HUES64 (cell line): ENCODE measurements around the gene DGKB.

Experiments
- H3K27ac ChIP-seq: 2 replicates; pipeline ENCODE4 v1.7.0; 2013; ENCODE audit warnings: low read depth, low read length, inconsistent platforms
- H3K27me3 ChIP-seq: 2 replicates; pipeline ENCODE4 v1.6.1; 2013; ENCODE audit warnings: mild to moderate bottlenecking, low read length; ENCODE audit not compliant: insufficient read depth
- H3K36me3 ChIP-seq: 2 replicates; pipeline ENCODE4 v1.6.1; 2013; ENCODE audit warnings: mild to moderate bottlenecking, low read length; ENCODE audit not compliant: insufficient read depth
- H3K4me1 ChIP-seq: 2 replicates; pipeline ENCODE4 v1.6.1; 2013; ENCODE audit warnings: mild to moderate bottlenecking, low read length, moderate library complexity; ENCODE audit not compliant: insufficient read depth
- H3K4me3 ChIP-seq: 2 replicates; pipeline ENCODE4 v1.5.1; 2013; ENCODE audit warnings: mild to moderate bottlenecking, low read length, moderate library complexity
- H3K9ac ChIP-seq: 2 replicates; pipeline ENCODE4 v1.6.1; 2013; ENCODE audit warnings: mild to moderate bottlenecking, low read depth, low read length
- H3K9me3 ChIP-seq: 2 replicates; pipeline ENCODE4 v1.6.1; 2013; ENCODE audit warnings: low read depth, low read length; ENCODE audit not compliant: insufficient read depth
- WGBS: fragments of 150-250, 120-280 bp; methylation state at CpG from one replicate; pipeline ENCODE4 v1.1.7; 2013; ENCODE audit warnings: missing lambda C conversion rate; 5-methylcytosine and 5-hydroxymethylcytosine counted together

The DGKB gene

GRCh38 chr7:14201353-14201752 is 701.2 kb downstream of the DGKB start:
- WGBS = 79% methylated on average over 2 of the region's 3 CpGs
- Histone ChIP-seq H3K9ac (no peak overlapping the region), H3K36me3 (no peaks in the 10 kb centered on the region), H3K9me3 (peaks cover 3% of the 10 kb centered on the region; the same call in 1 of the 2 replicates), H3K27ac (no peak overlapping the region), H3K27me3 (no peaks in the 10 kb centered on the region), H3K4me3 (no peak overlapping the region), H3K4me1 (no peaks in the 10 kb centered on the region)

- Histone ChIP-seq H3K4me1 (no peaks in the 10 kb centered on the region), H3K4me3 (no peak overlapping the region), H3K9ac (no peak overlapping the region), H3K27ac (no peak overlapping the region), H3K27me3 (no peaks in the 10 kb centered on the region), H3K36me3 (no peaks in the 10 kb centered on the region), H3K9me3 (peaks cover 3% of the 10 kb centered on the region; the same call in 1 of the 2 replicates)
- WGBS = 90% methylated on average over 2 of the region's 2 CpGs
Measured at GRCh38 chr7:14199336-14199735, 703.2 kb downstream of the DGKB start.

GRCh38 chr7:14197280-14197679 is 705.3 kb downstream of the DGKB start:
- WGBS = 95% methylated on average over 2 of the region's 3 CpGs

GRCh38 chr7:14196555-14196954 is 706.0 kb downstream of the DGKB start:
- H3K9me3 ChIP-seq = peaks cover 3% of the 10 kb centered on the region; the same call in 1 of the 2 replicates
- no peaks in the 10 kb centered on the region for H3K4me1 ChIP-seq
- H3K4me3 ChIP-seq = no peak overlapping the region
- no peaks in the 10 kb centered on the region for H3K27me3 ChIP-seq
- WGBS = 100% methylated on average over 1 of the region's 2 CpGs
- no peak overlapping the region for H3K9ac ChIP-seq
- no peak overlapping the region for H3K27ac ChIP-seq
- H3K36me3 ChIP-seq = no peaks in the 10 kb centered on the region

More at GRCh38 chr7:14197280-14197679, 705.3 kb downstream of the DGKB start:
- Histone ChIP-seq H3K9ac (no peak overlapping the region), H3K27ac (no peak overlapping the region), H3K4me1 (no peaks in the 10 kb centered on the region), H3K4me3 (no peak overlapping the region), H3K27me3 (no peaks in the 10 kb centered on the region), H3K36me3 (no peaks in the 10 kb centered on the region), H3K9me3 (peaks cover 3% of the 10 kb centered on the region; the same call in 1 of the 2 replicates)

- H3K9me3 ChIP-seq = peaks cover 3% of the 10 kb centered on the region; the same call in 1 of the 2 replicates
- WGBS = 94% methylated on average over 4 of the region's 4 CpGs
- no peak overlapping the region for H3K27ac ChIP-seq
- H3K36me3 ChIP-seq = no peaks in the 10 kb centered on the region
- no peak overlapping the region for H3K4me3 ChIP-seq
- no peak overlapping the region for H3K9ac ChIP-seq
- no peaks in the 10 kb centered on the region for H3K4me1 ChIP-seq
- no peaks in the 10 kb centered on the region for H3K27me3 ChIP-seq
Measured at GRCh38 chr7:14195871-14196270, 706.7 kb downstream of the DGKB start.

- no peak overlapping the region for H3K4me3 ChIP-seq
- no peaks in the 10 kb centered on the region for H3K4me1 ChIP-seq
- no peaks in the 10 kb centered on the region for H3K27me3 ChIP-seq
- H3K9ac ChIP-seq = no peak overlapping the region
- no peak overlapping the region for H3K27ac ChIP-seq
- no peaks in the 10 kb centered on the region for H3K36me3 ChIP-seq
- WGBS = 81% methylated on average over 4 of the region's 4 CpGs
- H3K9me3 ChIP-seq = peaks cover 3% of the 10 kb centered on the region; the same call in 1 of the 2 replicates
Measured at GRCh38 chr7:14195079-14195478, 707.5 kb downstream of the DGKB start.

GRCh38 chr7:14191686-14192098 is 710.9 kb downstream of the DGKB start:
- H3K36me3 ChIP-seq = no peaks in the 10 kb centered on the region
- H3K27me3 ChIP-seq = no peaks in the 10 kb centered on the region
- H3K4me1 ChIP-seq = no peaks in the 10 kb centered on the region
- no peaks in the 10 kb centered on the region for H3K9me3 ChIP-seq
- H3K4me3 ChIP-seq = no peak overlapping the region
- 92% methylated on average over 4 of the region's 4 CpGs for WGBS
- H3K9ac ChIP-seq = no peak overlapping the region
- no peak overlapping the region for H3K27ac ChIP-seq

GRCh38 chr7:14184292-14184864 is 718.2 kb downstream of the DGKB start:
- H3K9ac ChIP-seq = no peak overlapping the region
- 94% methylated on average over 10 of the region's 10 CpGs for whole genome bisulfite sequencing
- H3K27me3 ChIP-seq = no peaks in the 10 kb centered on the region
- H3K27ac ChIP-seq = no peak overlapping the region
- H3K4me1 ChIP-seq = no peaks in the 10 kb centered on the region
- no peak overlapping the region for H3K4me3 ChIP-seq
- no peaks in the 10 kb centered on the region for H3K36me3 ChIP-seq
- H3K9me3 ChIP-seq = no peaks in the 10 kb centered on the region

GRCh38 chr7:14179781-14180180 is 722.8 kb downstream of the DGKB start:
- no peak overlapping the region for H3K9ac ChIP-seq
- no peak overlapping the region for H3K27ac ChIP-seq
- H3K4me1 ChIP-seq = no peaks in the 10 kb centered on the region
- no peaks in the 10 kb centered on the region for H3K9me3 ChIP-seq
- WGBS = 95% methylated on average over 6 of the region's 6 CpGs
- H3K27me3 ChIP-seq = no peaks in the 10 kb centered on the region
- H3K4me3 ChIP-seq = no peak overlapping the region
- H3K36me3 ChIP-seq = no peaks in the 10 kb centered on the region

GRCh38 chr7:14177876-14178275 is 724.7 kb downstream of the DGKB start:
- Histone ChIP-seq H3K4me3 (no peak overlapping the region), H3K9ac (no peak overlapping the region), H3K9me3 (no peaks in the 10 kb centered on the region), H3K27ac (no peak overlapping the region), H3K4me1 (no peaks in the 10 kb centered on the region), H3K27me3 (no peaks in the 10 kb centered on the region), H3K36me3 (no peaks in the 10 kb centered on the region)
- WGBS = 98% methylated on average over 5 of the region's 5 CpGs

GRCh38 chr7:14170872-14171271 is 731.7 kb downstream of the DGKB start:
- H3K27me3 ChIP-seq = no peaks in the 10 kb centered on the region
- H3K9me3 ChIP-seq = peaks cover 10% of the 10 kb centered on the region; the same call in 1 of the 2 replicates
- 97% methylated on average over 2 of the region's 2 CpGs for WGBS
- H3K9ac ChIP-seq = no peak overlapping the region
- no peak overlapping the region for H3K4me3 ChIP-seq
- no peaks in the 10 kb centered on the region for H3K4me1 ChIP-seq
- H3K36me3 ChIP-seq = no peaks in the 10 kb centered on the region
- no peak overlapping the region for H3K27ac ChIP-seq

GRCh38 chr7:14158111-14158510 is 744.4 kb downstream of the DGKB start:
- no peak overlapping the region for H3K9ac ChIP-seq
- 100% methylated on average over 1 of the region's 2 CpGs for WGBS
- no peaks in the 10 kb centered on the region for H3K36me3 ChIP-seq
- peaks cover 10% of the 10 kb centered on the region for H3K4me1 ChIP-seq
- no peaks in the 10 kb centered on the region for H3K27me3 ChIP-seq
- H3K4me3 ChIP-seq = no peak overlapping the region
- H3K9me3 ChIP-seq = no peaks in the 10 kb centered on the region
- H3K27ac ChIP-seq = no peak overlapping the region
